Measurements from ENCODE around the gene JAML. TPM values are rescaled to one million over a fixed set of nuclear protein-coding genes. Genes with fewer than 3 reads are reported as not detected.
A peak's percentile ranks its signal among the peaks of the same experiment; 100 is the strongest.

The JAML gene
- total RNA-seq, 2 experiments from 2014 or later, result 117 to 122 TPM

GRCh38 chr11:118223992-118224391, 819 bp downstream of the JAML start:
- H3K4me1 Mint-ChIP-seq, result peaks cover 80% of the 10 kb centered on the region
- POLR2A ChIA-PET, result interaction anchor here (0.8 to 1.4 kb wide), 3 partner anchors 10 to 28 kb away, joined by 5 to 9 read pairs (median 7); partner anchors contain the start of gene MPZL3
- H3K36me3 Mint-ChIP-seq (ENCODE audit: low read depth), result peaks cover 78% of the 10 kb centered on the region
- H3K4me3 Mint-ChIP-seq, result peak overlapping the region; percentile 85
- H3K27me3 Mint-ChIP-seq, result no peaks in the 10 kb centered on the region
- no peak overlapping the region for H3K27ac Mint-ChIP-seq
- CTCF ChIA-PET, result interaction anchor here (0.9 to 3.9 kb wide), 8 partner anchors 10 to 118 kb away, joined by 3 to 18 read pairs (median 4); partner anchors contain the start of genes CD3D and MPZL3
- DNase-seq, result peak; percentile 56
- peaks cover 5% of the 10 kb centered on the region for H3K9me3 Mint-ChIP-seq

- no peak overlapping the region for H3K27ac Mint-ChIP-seq
- H3K4me3 Mint-ChIP-seq, result peak overlapping the region; percentile 85
Measured at GRCh38 chr11:118223570-118223969, 1.2 kb downstream of the JAML start.

GRCh38 chr11:118222437-118222836, 2.4 kb downstream of the JAML start:
- H3K27me3 Mint-ChIP-seq, result no peaks in the 10 kb centered on the region
- ChIA-PET POLR2A (interaction anchor here (0.7 kb wide), 1 partner anchor 27 kb away, joined by 3 read pairs; no protein-coding TSS in a partner anchor), CTCF (interaction anchor here (1.2 to 2.2 kb wide), 5 partner anchors 11 to 24 kb away, joined by 3 to 10 read pairs (median 6); no protein-coding TSS in a partner anchor)
- H3K36me3 Mint-ChIP-seq (ENCODE audit: low read depth), result peaks cover 75% of the 10 kb centered on the region
- H3K4me1 Mint-ChIP-seq, result peaks cover 82% of the 10 kb centered on the region
- peaks cover 5% of the 10 kb centered on the region for H3K9me3 Mint-ChIP-seq
- peak overlapping the region; percentile 85 for H3K4me3 Mint-ChIP-seq
- H3K27ac Mint-ChIP-seq, result peak overlapping the region; percentile 90
- no peak for DNase-seq

More at GRCh38 chr11:118223570-118223969, 1.2 kb downstream of the JAML start:
- Mint-ChIP-seq H3K9me3 (peaks cover 5% of the 10 kb centered on the region), H3K27me3 (no peaks in the 10 kb centered on the region), H3K36me3 (ENCODE audit: low read depth) (peaks cover 80% of the 10 kb centered on the region), H3K4me1 (peaks cover 82% of the 10 kb centered on the region)
- CTCF ChIA-PET, result interaction anchor here (1.2 to 3.9 kb wide), 4 partner anchors 10 to 33 kb away, joined by 4 to 18 read pairs (median 5); partner anchors contain the start of gene MPZL3
- DNase-seq, result no peak
- POLR2A ChIA-PET, result interaction anchor here (1.2 kb wide), 1 partner anchor 24 kb away, joined by 7 read pairs; no protein-coding TSS in a partner anchor

GRCh38 chr11:118221419-118221818, 3.4 kb downstream of the JAML start:
- peaks cover 70% of the 10 kb centered on the region for H3K36me3 Mint-ChIP-seq (ENCODE audit: low read depth)
- ChIA-PET POLR2A (interaction anchor here (0.7 kb wide), 1 partner anchor 28 kb away, joined by 3 read pairs; no protein-coding TSS in a partner anchor), CTCF (interaction anchor here (1.2 to 2.5 kb wide), 8 partner anchors 10 to 31 kb away, joined by 3 to 10 read pairs (median 6); partner anchors contain the start of gene MPZL3)
- DNase-seq, result no peak
- H3K9me3 Mint-ChIP-seq, result peaks cover 5% of the 10 kb centered on the region
- H3K27me3 Mint-ChIP-seq, result no peaks in the 10 kb centered on the region
- peak overlapping the region; percentile 34 for H3K4me3 Mint-ChIP-seq
- H3K27ac Mint-ChIP-seq, result peak overlapping the region; percentile 64
- H3K4me1 Mint-ChIP-seq, result peaks cover 82% of the 10 kb centered on the region

GRCh38 chr11:118219732-118220131, 5.1 kb downstream of the JAML start:
- Mint-ChIP-seq H3K4me3 (peak overlapping the region; percentile 21), H3K4me1 (peaks cover 82% of the 10 kb centered on the region), H3K27ac (peak overlapping the region; percentile 87), H3K9me3 (no peaks in the 10 kb centered on the region), H3K27me3 (no peaks in the 10 kb centered on the region), H3K36me3 (ENCODE audit: low read depth) (peaks cover 58% of the 10 kb centered on the region)
- ChIA-PET POLR2A (no interaction called here), CTCF (interaction anchor here (1.0 to 2.5 kb wide), 7 partner anchors 10 to 76 kb away, joined by 3 to 10 read pairs (median 5); partner anchors contain the start of gene MPZL3)
- no peak for DNase-seq

GRCh38 chr11:118219244-118219643, 5.6 kb downstream of the JAML start:
- ChIA-PET CTCF (interaction anchor here (1.0 to 2.5 kb wide), 8 partner anchors 11 to 76 kb away, joined by 3 to 10 read pairs (median 4); partner anchors contain the start of gene MPZL3), POLR2A (no interaction called here)
- peak overlapping the region; percentile 87 for H3K27ac Mint-ChIP-seq
- H3K9me3 Mint-ChIP-seq, result no peaks in the 10 kb centered on the region
- no peaks in the 10 kb centered on the region for H3K27me3 Mint-ChIP-seq
- peaks cover 87% of the 10 kb centered on the region for H3K4me1 Mint-ChIP-seq
- H3K36me3 Mint-ChIP-seq (ENCODE audit: low read depth), result peaks cover 58% of the 10 kb centered on the region
- H3K4me3 Mint-ChIP-seq, result peak overlapping the region; percentile 21
- no peak for DNase-seq

- peaks cover 64% of the 10 kb centered on the region for H3K36me3 Mint-ChIP-seq (ENCODE audit: low read depth)
- DNase-seq, result peak; percentile 33
- POLR2A ChIA-PET, result no interaction called here
- H3K4me3 Mint-ChIP-seq, result peak overlapping the region; percentile 72
- H3K9me3 Mint-ChIP-seq, result no peaks in the 10 kb centered on the region
- CTCF ChIA-PET, result interaction anchor here (1.1 to 1.5 kb wide), 3 partner anchors 9 to 47 kb away, joined by 4 to 9 read pairs (median 9); partner anchors contain the start of gene MPZL2
- no peaks in the 10 kb centered on the region for H3K27me3 Mint-ChIP-seq
- peak overlapping the region; percentile 95 for H3K27ac Mint-ChIP-seq
- H3K4me1 Mint-ChIP-seq, result peaks cover 95% of the 10 kb centered on the region
Measured at GRCh38 chr11:118217575-118217974, 7.2 kb downstream of the JAML start.

- peaks cover 65% of the 10 kb centered on the region for H3K36me3 Mint-ChIP-seq (ENCODE audit: low read depth)
Measured at GRCh38 chr11:118216621-118217481, 8.0 kb downstream of the JAML start.

GRCh38 chr11:118215765-118216164, 9.0 kb downstream of the JAML start:
- Mint-ChIP-seq H3K4me1 (peaks cover 96% of the 10 kb centered on the region), H3K4me3 (peak overlapping the region; percentile 72), H3K36me3 (ENCODE audit: low read depth) (peaks cover 66% of the 10 kb centered on the region), H3K27me3 (no peaks in the 10 kb centered on the region), H3K9me3 (no peaks in the 10 kb centered on the region), H3K27ac (peak overlapping the region; percentile 95)
- DNase-seq, result no peak
- ChIA-PET CTCF (interaction anchor here (0.7 to 5.6 kb wide), 9 partner anchors 8 to 98 kb away, joined by 3 to 28 read pairs (median 4); no protein-coding TSS in a partner anchor), POLR2A (no interaction called here)

More at GRCh38 chr11:118216621-118217481, 8.0 kb downstream of the JAML start:
- DNase-seq, result peak; percentile 49
- POLR2A ChIA-PET, result interaction anchor here (1.0 kb wide), 2 partner anchors 8 to 15 kb away, joined by 3 to 7 read pairs; partner anchors contain the start of gene JAML
- peaks cover 96% of the 10 kb centered on the region for H3K4me1 Mint-ChIP-seq
- no peaks in the 10 kb centered on the region for H3K9me3 Mint-ChIP-seq
- peak overlapping the region; percentile 72 for H3K4me3 Mint-ChIP-seq
- H3K27me3 Mint-ChIP-seq, result no peaks in the 10 kb centered on the region
- H3K27ac Mint-ChIP-seq, result peak overlapping the region; percentile 95
- CTCF ChIA-PET, result interaction anchor here (0.6 to 4.8 kb wide), 13 partner anchors 9 to 1005 kb away, joined by 3 to 25 read pairs (median 4); partner anchors contain the start of gene MPZL2

- peaks cover 68% of the 10 kb centered on the region for H3K36me3 Mint-ChIP-seq (ENCODE audit: low read depth)
- peaks cover 96% of the 10 kb centered on the region for H3K4me1 Mint-ChIP-seq
- H3K9me3 Mint-ChIP-seq, result no peaks in the 10 kb centered on the region
- H3K27me3 Mint-ChIP-seq, result no peaks in the 10 kb centered on the region
- H3K4me3 Mint-ChIP-seq, result peak overlapping the region; percentile 72
- peak overlapping the region; percentile 95 for H3K27ac Mint-ChIP-seq
- DNase-seq, result peak; percentile 44
- ChIA-PET CTCF (interaction anchor here (0.8 to 5.6 kb wide), 4 partner anchors 13 to 81 kb away, joined by 3 to 28 read pairs (median 15); no protein-coding TSS in a partner anchor), POLR2A (interaction anchor here (2.3 kb wide), 1 partner anchor 9 kb away, joined by 9 read pairs; the partner anchor contains the start of gene JAML)
Measured at GRCh38 chr11:118215262-118215661, 9.5 kb downstream of the JAML start.

GRCh38 chr11:118214210-118214914, 10.4 kb downstream of the JAML start:
- H3K4me1 Mint-ChIP-seq, result peaks cover 91% of the 10 kb centered on the region
- peak overlapping the region; percentile 72 for H3K4me3 Mint-ChIP-seq
- no peaks in the 10 kb centered on the region for H3K9me3 Mint-ChIP-seq
- POLR2A ChIA-PET, result interaction anchor here (2.3 kb wide), 1 partner anchor 10 kb away, joined by 9 read pairs; the partner anchor contains the start of gene JAML
- peaks cover 66% of the 10 kb centered on the region for H3K36me3 Mint-ChIP-seq (ENCODE audit: low read depth)
- H3K27me3 Mint-ChIP-seq, result no peaks in the 10 kb centered on the region
- CTCF ChIA-PET, result interaction anchor here (1.2 to 5.6 kb wide), 5 partner anchors 10 to 23 kb away, joined by 3 to 28 read pairs (median 18); partner anchors contain the start of gene JAML
- DNase-seq, result no peak
- peak overlapping the region; percentile 95 for H3K27ac Mint-ChIP-seq

Data from activated CD4-positive, alpha-beta T cell treated with anti-CD3 and anti-CD28 coated beads, Interleukin-2, amount 10 ng/mL, durations not matched to agents 7 days and 5 days (primary cell).